ENCODE results near the gene CD5L.
A peak's percentile ranks its signal among the peaks of the same experiment; 100 is the strongest.

CD5L gene

DNA sequence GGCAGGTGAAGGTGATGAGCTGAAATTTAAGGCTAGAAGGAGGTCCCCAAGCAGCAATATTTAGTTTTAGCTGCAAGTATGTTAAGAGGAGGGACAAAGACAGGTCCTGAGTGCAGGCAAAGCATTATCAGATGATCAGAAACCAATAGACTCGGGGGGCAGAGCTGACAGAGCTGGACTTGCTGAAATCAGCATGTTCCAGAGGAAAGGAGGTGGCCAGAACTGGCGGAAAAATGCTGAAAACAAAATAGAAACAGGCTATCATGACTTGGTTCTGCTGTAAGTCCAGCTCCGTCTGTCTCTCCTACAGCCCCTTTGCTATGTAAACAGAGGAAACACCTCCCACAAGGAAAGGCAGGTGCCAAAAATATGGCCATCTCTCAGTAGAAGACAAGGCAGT, at the start of gene CD5L:
Gene CD5L (minus strand): TSS at position 101 of the 400 bp plus-strand sequence. CDS start 107 bp downstream, outside the sequence.
- no peak for DNase-seq

GRCh38 chr1:157882580-157882979, 41.0 kb upstream of the CD5L start:
- peak in 1 of 56 donors; percentile 0 for DNase-seq

GRCh38 chr1:157880621-157881020, 39.0 kb upstream of the CD5L start:
- no peak for DNase-seq

DNA sequence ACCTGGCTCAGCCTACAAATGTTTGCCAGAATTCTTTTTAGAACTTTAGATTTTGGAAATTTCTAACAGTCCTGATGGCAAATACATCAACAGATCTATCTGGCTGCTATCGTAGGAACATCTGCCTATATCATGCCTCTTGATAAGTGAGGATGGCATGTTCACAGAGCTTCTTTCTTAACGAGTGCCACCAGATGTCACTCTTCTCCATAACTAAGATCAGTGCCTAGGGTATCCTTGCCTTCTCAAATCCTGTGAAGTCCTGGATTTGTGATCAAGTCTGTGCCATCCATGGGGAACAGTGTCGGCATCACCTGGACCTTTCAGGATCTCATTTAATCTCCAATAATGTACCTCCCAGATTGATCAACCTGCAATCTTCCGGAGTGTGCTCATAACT, 36.5 kb upstream of the CD5L start:
- peak in 4 of 56 donors; percentile 1 to 4 (median 3) for DNase-seq

- no peak for DNase-seq
Measured at GRCh38 chr1:157870490-157870889, 28.9 kb upstream of the CD5L start.

GRCh38 chr1:157868654-157869053, 27.0 kb upstream of the CD5L start:
- no peak for DNase-seq

DNA sequence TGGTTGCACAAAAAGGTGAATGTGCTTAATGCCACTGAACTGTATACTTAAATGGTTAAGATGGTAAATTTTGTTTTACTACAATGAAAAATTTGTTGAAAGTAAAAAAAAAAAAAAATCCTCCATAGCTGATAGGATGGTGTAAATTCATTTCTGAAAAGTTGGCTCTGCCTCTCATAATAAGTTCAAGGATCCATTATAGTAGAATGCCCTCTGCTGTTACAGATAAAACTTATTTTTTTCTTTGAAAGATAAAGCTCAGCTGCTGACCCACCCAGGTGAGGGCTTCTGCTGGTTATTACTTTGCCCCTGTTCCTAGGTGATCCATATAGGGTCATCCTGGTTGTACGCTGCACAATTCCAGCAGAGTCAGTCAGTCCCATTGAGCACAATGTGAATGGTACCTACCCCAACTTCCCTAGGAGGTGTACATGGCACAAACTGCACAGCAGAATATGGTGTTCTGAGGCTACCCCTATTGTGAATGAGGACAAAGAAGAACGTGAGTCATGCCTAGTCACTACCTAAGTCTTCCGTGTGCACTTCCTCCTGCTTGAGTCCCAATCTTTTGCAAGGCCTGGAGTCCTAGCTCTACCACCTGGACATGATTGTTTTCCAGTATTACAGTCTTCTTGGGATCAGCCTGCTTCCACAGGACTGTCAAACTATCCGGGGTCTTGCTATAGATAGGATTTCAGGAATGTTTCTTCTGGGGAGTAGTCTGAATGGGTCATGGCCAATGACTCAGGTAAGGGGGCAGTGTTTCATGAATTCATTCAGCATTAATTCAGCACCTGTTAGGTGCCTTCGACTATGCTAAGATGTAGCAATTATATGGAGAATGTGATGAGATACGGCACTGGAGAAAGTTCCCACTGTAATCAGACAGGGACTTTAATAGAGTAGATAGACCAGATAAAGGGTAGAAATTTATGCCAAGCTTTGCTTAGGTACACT, 20.8 kb upstream of the CD5L start:
- DNase-seq: no peak

GRCh38 chr1:157856538-157856937, 14.9 kb upstream of the CD5L start:
- no peak for DNase-seq

DNA sequence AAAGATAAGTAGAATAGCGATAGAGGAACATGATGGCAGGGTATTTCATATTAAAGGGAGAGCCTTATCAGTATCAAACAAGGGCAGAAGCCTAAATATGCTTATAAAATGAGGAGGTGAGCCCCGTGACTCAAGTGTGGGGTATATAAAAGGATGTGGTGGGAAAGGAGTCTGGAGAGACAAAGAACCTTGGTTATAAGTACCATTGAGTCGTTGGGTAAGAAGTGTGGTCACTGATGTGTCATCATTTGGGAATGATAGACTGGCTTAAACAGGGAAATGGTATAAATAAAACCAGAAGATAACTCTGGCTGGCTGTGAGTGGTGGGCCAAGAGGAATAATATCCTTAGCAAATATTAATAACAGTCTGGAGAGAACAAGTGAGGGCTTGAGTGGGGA, 10.9 kb upstream of the CD5L start:
- DNase-seq: no peak

DNA sequence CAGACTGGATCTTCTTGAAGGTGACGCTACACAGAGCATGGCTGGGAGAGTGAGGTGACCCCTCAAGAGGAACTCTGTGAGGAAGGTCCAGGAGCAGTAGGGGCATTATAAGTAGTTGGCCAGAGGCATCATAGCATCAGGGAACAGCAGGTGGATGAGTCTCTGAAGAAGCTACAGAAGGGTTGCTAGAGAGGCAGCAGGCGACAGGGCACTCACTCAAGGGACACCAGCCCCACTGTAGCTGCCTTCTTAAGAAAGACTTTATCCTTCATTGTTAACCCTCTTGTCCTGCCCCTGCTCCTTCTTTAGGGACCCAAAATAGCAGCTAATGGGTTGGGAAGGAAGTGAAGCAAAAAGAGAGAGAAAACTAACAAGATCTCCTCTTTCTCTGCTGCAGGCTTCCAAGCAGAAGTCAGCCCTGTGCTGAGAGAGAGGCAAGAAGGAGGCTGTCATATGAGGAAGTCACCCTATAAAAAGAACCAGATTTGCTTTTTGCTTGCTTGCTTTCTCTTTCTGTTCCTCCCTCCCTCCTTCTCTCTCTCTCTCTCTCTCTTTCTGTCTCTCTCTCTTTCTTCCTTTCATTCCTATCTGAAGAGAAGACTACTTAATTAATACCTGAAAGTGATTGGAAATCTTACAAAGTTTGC, 7.7 kb upstream of the CD5L start:
- DNase-seq: no peak

- peak in 7 of 56 donors; percentile 2 to 46 (median 9) for DNase-seq
Measured at GRCh38 chr1:157844089-157844830, 2.7 kb upstream of the CD5L start.

DNA sequence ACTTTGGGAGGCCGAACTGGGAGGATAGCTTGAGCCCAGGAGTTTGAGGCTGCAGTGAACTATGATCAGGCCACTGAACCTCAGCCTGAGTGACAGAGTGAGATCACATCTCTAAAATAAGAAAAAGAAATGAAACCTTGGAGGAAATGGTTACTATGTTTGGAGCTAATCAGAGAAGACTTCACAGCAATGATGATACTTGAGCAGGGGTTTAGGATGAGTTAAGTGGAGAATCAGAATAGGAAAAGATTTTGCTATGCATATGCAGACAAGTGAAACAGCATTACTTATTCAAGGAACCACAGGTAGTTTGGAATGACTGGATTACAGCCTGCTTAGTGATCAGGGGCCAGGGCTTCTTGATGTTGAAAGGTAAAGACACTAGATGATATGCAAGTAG, 1.3 kb upstream of the CD5L start:
- DNase-seq: no peak

DNA sequence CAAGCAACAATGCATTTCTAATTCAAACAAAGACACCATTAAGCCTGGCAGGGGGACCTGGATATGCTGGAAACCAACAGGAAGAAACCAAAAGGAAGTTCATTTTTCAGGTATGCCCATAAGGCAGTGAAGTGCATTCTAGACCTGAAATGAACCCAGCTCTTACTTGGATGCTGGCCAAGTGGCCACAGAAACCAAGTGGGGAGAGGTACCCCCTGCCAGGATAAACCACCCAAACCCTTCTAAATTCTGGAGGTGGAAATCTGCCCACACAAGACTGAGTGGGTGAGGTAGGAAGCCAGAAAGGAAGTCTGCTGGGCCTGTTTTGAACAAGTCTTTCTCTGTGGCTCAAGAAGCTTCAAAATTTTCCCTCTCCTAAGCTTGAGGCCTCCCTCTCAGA, 2.6 kb downstream of the CD5L start:
- no peak for DNase-seq

GRCh38 chr1:157834430-157834829, 7.2 kb downstream of the CD5L start:
- no peak for DNase-seq

DNA sequence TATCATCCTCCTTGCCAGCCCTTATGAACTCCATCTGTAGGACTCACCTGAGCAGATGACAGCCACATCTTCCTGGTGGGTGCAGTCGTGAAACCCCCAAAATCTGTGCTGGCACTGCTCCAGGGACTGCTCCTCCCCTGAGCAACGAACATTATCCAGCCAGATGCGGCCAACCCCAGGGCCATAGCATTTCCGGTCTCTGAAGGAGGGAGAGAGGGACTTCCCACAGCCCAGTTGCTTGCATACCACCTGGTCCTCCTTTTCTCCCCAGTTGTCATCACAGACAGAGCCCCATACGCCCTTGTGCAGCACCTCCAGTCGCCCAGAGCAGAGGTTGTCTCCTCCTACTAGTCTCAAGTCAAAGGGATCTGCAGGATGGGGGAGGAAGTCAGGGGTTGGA, 8.5 kb downstream of the CD5L start:
- DNase-seq: no peak

DNA sequence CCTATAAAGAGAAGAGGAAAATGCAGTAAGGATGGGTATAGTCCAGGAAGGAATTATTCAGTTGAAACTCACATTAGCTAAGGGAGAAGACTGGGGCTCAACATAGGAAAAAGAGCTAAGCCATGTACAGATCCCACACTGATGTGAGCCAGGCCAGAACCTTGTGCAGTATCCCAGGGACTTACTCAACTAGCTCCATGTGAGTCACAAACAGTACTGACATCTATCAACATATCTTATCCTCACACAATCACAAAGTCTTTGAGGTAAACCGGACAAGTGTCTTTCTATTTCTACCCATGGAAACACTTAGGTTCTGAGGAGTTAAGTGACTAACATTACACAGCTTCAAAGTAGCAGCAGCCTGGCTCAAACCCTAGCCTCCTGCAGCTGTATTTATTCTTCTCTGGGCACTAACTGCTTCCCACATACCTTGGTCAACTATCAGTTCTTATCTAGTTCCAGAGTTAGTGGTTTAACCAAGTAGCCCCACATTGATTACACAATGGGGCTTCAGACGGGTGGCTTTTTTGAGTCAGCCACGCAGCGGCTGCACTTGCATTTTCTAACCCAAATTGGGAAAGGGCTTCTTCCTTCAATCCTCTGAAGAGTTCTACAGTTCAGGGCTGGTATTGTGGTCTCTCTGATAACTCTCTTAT, 9.5 kb downstream of the CD5L start:
- no peak for DNase-seq

DNA sequence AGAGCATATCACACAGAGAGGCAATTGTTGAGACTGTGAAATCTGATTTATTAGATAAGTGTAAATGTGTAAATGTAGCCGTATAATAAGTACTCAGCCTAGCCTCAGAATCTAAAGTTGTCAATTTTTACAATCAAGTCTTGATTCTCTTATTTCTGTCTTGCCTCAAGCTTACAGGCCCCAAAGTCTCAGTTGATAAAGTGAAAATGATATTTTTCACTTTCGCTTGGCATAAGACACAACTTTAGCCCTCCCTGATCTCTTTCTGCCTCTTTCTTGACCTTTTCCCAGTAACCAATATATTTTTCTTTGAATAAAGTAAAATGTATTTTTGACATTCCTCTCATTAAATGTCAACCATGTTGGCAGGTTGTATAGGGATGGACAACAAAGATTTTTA, 10.7 kb downstream of the CD5L start:
- DNase-seq: no peak

GRCh38 chr1:157829711-157830110, 11.9 kb downstream of the CD5L start:
- DNase-seq: no peak

- DNase-seq: no peak
Measured at GRCh38 chr1:157829210-157829609, 12.4 kb downstream of the CD5L start.

- DNase-seq: no peak
Measured at GRCh38 chr1:157820299-157820698, 21.3 kb downstream of the CD5L start.

DNA sequence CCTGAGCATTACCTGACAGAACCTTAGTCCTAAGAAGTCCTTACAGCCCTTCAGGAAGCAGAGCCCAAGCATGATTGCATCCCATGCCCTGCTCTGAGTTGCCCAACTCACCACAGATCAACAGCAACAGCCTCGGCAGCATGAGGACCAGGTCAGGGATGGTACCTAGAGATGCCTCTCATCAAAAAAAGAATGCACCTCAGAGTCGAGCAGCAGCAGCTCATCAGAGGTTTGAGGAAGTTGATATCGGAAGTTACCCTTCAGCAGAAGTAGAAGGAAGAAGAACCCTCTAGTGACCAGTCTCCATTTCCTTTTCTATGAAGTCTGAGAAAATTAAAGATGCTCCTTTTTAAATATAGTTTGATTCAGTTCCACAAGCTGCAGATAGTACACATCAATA, 21.7 kb downstream of the CD5L start, which contains the start of gene FCRL1:
Gene FCRL1 (minus strand): TSS at position 225 of the 400 bp plus-strand sequence. CDS start 83 bp downstream, at position 142.
- DNase-seq: no peak
